Hepatic stellate cell (primary cell): Measurements from ENCODE around the gene ERO1B.

ENCODE experiments used
- DNase-seq: peaks from one replicate; pipeline ENCODE4 v3.0.0; 2011; ENCODE audit warnings: low spot score

Gene ERO1B

GRCh38 chr1:236297161-236297560 is 15.4 kb upstream of the ERO1B start:
- no peak for DNase-seq

GRCh38 chr1:236292425-236292824 is 10.7 kb upstream of the ERO1B start:
- no peak for DNase-seq

GRCh38 chr1:236289492-236290131 is 7.9 kb upstream of the ERO1B start:
- DNase-seq: no peak

GRCh38 chr1:236288620-236288976 is 6.8 kb upstream of the ERO1B start:
- DNase-seq: no peak

GRCh38 chr1:236287757-236288619 is 6.2 kb upstream of the ERO1B start:
- no peak for DNase-seq

GRCh38 chr1:236287356-236287755 is 5.6 kb upstream of the ERO1B start:
- no peak for DNase-seq

- no peak for DNase-seq
Measured at GRCh38 chr1:236284291-236284721, 2.5 kb upstream of the ERO1B start.

GRCh38 chr1:236282719-236283118 is 961 bp upstream of the ERO1B start:
- no peak for DNase-seq

- no peak for DNase-seq
Measured at GRCh38 chr1:236282425-236282716, 613 bp upstream of the ERO1B start.

- DNase-seq: peak; percentile 24
Measured at GRCh38 chr1:236281198-236281653, 532 bp downstream of the ERO1B start.

- DNase-seq: peak; percentile 6
Measured at GRCh38 chr1:236280438-236281197, 1.1 kb downstream of the ERO1B start.

GRCh38 chr1:236275586-236275985 is 6.2 kb downstream of the ERO1B start:
- DNase-seq: no peak

- no peak for DNase-seq
Measured at GRCh38 chr1:236275061-236275460, 6.7 kb downstream of the ERO1B start.

- DNase-seq: no peak
Measured at GRCh38 chr1:236273358-236273757, 8.4 kb downstream of the ERO1B start.

- no peak for DNase-seq
Measured at GRCh38 chr1:236269439-236269838, 12.3 kb downstream of the ERO1B start.

- no peak for DNase-seq
Measured at GRCh38 chr1:236261898-236262297, 19.9 kb downstream of the ERO1B start.

- DNase-seq: no peak
Measured at GRCh38 chr1:236261033-236261432, 20.7 kb downstream of the ERO1B start.

GRCh38 chr1:236259043-236259442 is 22.7 kb downstream of the ERO1B start:
- DNase-seq: no peak

- no peak for DNase-seq
Measured at GRCh38 chr1:236258114-236258622, 23.6 kb downstream of the ERO1B start.

- DNase-seq: no peak
Measured at GRCh38 chr1:236257216-236257615, 24.5 kb downstream of the ERO1B start.

GRCh38 chr1:236253918-236254637 is 27.7 kb downstream of the ERO1B start:
- no peak for DNase-seq

- no peak for DNase-seq
Measured at GRCh38 chr1:236253119-236253518, 28.6 kb downstream of the ERO1B start.
